ENCODE results near the gene CTTNBP2NL.
A peak's percentile ranks its signal among the peaks of the same experiment; 100 is the strongest.

Gene CTTNBP2NL

GRCh38 chr1:112501810-112502641 is 106.0 kb downstream of the CTTNBP2NL start:
- Histone ChIP-seq H3K9ac (ENCODE audit: low read depth in 1 of 2, low read length in 2 of 2) (peak overlapping the region; percentile 32 to 64), H3K27me3 (ENCODE audit: control insufficient read depth in 2 of 2, insufficient read depth in 2 of 2, low read length in 2 of 2) (peaks cover 10 to 13% of the 10 kb centered on the region in 2 donors), H3K27ac (ENCODE audit: low read depth in 2 of 2, low read length in 2 of 2) (no peak overlapping the region), H3K4me1 (ENCODE audit: control insufficient read depth in 2 of 2, insufficient read depth in 2 of 2, low read length in 2 of 2) (peaks cover 4 to 7% of the 10 kb centered on the region in 2 donors), H3K9me3 (ENCODE audit: control insufficient read depth in 2 of 2, low read length in 2 of 2) (no peaks in the 10 kb centered on the region), H3K4me3 (ENCODE audit: low read length in 2 of 2) (peak overlapping the region; percentile 66 to 67), H3K36me3 (ENCODE audit: control insufficient read depth in 2 of 2, insufficient read depth in 2 of 2, low read length in 2 of 2) (no peaks in the 10 kb centered on the region)

DNA sequence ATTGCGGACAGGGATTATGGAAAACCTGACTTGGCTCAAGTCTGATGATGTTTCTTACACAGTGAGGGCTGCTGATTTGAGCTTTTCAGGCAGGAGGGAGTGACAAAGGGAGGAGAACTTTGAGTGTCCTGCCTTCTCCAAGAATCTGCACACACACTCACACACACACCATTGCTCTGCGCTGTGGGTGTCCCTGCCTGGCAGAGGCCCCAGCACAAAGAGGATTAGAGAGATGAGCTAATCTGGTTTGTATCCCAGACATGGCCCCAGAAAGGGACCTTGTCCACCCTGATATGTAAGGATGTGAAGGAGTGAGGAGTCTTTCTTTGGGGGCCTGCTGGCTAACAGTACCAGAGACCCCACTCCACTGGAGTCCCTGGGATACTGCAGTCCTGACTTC is 106.8 kb downstream of the CTTNBP2NL start:
- H3K4me1 ChIP-seq (ENCODE audit: control insufficient read depth in 2 of 2, insufficient read depth in 2 of 2, low read length in 2 of 2) = peaks cover 8% of the 10 kb centered on the region in 2 donors
- peak overlapping the region in 1 of 2 donors; percentile 66 for H3K4me3 ChIP-seq (ENCODE audit: low read length in 2 of 2)
- no peaks in the 10 kb centered on the region for H3K9me3 ChIP-seq (ENCODE audit: control insufficient read depth in 2 of 2, low read length in 2 of 2)
- peaks cover 10 to 13% of the 10 kb centered on the region in 2 donors for H3K27me3 ChIP-seq (ENCODE audit: control insufficient read depth in 2 of 2, insufficient read depth in 2 of 2, low read length in 2 of 2)
- H3K36me3 ChIP-seq (ENCODE audit: control insufficient read depth in 2 of 2, insufficient read depth in 2 of 2, low read length in 2 of 2) = no peaks in the 10 kb centered on the region
- H3K27ac ChIP-seq (ENCODE audit: low read depth in 2 of 2, low read length in 2 of 2) = no peak overlapping the region
- no peak overlapping the region for H3K9ac ChIP-seq (ENCODE audit: low read depth in 1 of 2, low read length in 2 of 2)

DNA sequence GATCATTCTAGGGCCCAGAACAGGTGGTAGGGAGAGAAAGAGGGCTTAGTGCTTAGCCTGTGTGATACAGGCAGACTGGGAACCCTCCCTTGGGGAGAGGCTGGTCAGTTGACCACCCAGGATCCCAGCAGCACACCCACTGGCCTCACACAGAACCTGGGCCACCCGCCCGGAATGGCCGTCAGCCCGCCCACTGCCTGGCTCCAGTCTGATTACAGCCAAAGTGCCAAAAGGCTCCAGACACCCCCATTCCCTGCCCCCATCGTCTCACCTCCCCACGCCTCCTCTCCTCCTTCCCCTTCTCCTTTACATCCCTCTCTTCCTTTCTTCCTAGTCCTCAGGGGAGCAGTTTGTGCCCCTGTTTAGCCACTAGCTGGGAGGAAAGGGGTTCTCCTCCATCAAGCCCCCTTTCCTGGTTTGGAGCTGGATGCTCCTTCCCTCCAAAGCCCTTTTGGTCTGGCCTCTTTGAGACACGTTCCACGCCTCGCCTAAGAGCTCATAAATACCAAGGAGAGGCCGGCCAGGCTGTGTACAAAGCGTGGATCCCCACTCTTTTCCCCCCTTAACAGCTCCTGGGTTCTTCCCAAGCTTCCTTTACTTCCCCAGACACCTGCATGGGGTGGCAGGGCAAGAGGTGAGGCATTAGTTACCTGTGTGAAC is 108.1 kb downstream of the CTTNBP2NL start:
- no peaks in the 10 kb centered on the region for H3K9me3 ChIP-seq (ENCODE audit: control insufficient read depth in 2 of 2, low read length in 2 of 2)
- peaks cover 18 to 19% of the 10 kb centered on the region in 2 donors for H3K4me1 ChIP-seq (ENCODE audit: control insufficient read depth in 2 of 2, insufficient read depth in 2 of 2, low read length in 2 of 2)
- H3K27me3 ChIP-seq (ENCODE audit: control insufficient read depth in 2 of 2, insufficient read depth in 2 of 2, low read length in 2 of 2) = peaks cover 15 to 18% of the 10 kb centered on the region in 2 donors
- no peak overlapping the region for H3K9ac ChIP-seq (ENCODE audit: low read depth in 1 of 2, low read length in 2 of 2)
- H3K4me3 ChIP-seq (ENCODE audit: low read length in 2 of 2) = no peak overlapping the region
- H3K36me3 ChIP-seq (ENCODE audit: control insufficient read depth in 2 of 2, insufficient read depth in 2 of 2, low read length in 2 of 2) = no peaks in the 10 kb centered on the region
- peak overlapping the region; percentile 11 to 35 for H3K27ac ChIP-seq (ENCODE audit: low read depth in 2 of 2, low read length in 2 of 2)

DNA sequence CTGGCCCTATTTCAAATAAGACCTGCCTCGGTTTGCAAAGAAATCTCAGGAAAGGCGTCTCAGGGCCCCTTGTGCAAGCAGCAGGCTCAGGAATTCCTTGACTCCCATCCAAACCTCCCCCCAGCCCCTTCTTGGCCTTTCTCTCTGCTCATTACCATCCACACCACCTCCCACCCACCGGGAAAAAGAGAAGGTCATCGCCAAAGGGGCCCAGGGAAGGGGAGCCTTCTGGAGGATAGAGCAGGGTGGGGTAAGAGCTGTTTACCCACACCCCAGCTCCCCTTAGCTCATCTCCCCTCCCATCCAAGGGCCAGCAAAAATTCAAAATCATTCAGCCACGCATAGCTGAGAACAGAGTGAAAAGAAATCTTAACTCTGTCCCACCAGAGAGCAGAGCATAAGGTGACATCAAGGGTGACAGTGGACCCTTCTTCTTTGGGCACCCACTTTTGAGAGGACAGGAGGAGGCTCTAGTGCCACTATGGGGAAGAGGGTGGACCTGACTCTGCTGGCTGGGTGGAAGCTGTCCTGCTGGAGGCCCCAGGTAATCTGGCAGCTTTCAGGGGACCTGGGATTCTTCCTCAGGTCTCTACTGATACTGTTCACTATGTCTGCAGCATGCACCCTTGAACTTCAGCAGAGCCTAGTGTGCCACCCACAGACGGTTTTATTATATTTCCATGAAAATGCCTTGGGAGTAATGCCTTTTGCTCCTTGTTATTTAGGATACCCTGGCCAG is 108.8 kb downstream of the CTTNBP2NL start:
- Histone ChIP-seq H3K9me3 (ENCODE audit: control insufficient read depth in 2 of 2, low read length in 2 of 2) (no peaks in the 10 kb centered on the region), H3K4me3 (ENCODE audit: low read length in 2 of 2) (no peak overlapping the region), H3K27me3 (ENCODE audit: control insufficient read depth in 2 of 2, insufficient read depth in 2 of 2, low read length in 2 of 2) (peaks cover 21% of the 10 kb centered on the region in 2 donors), H3K4me1 (ENCODE audit: control insufficient read depth in 2 of 2, insufficient read depth in 2 of 2, low read length in 2 of 2) (peaks cover 18 to 20% of the 10 kb centered on the region in 2 donors), H3K36me3 (ENCODE audit: control insufficient read depth in 2 of 2, insufficient read depth in 2 of 2, low read length in 2 of 2) (no peaks in the 10 kb centered on the region), H3K27ac (ENCODE audit: low read depth in 2 of 2, low read length in 2 of 2) (peak overlapping the region; percentile 11 to 19), H3K9ac (ENCODE audit: low read depth in 1 of 2, low read length in 2 of 2) (no peak overlapping the region)

- Histone ChIP-seq H3K27ac (ENCODE audit: low read depth in 2 of 2, low read length in 2 of 2) (peak overlapping the region in 1 of 2 donors; percentile 11), H3K9ac (ENCODE audit: low read depth in 1 of 2, low read length in 2 of 2) (no peak overlapping the region), H3K9me3 (ENCODE audit: control insufficient read depth in 2 of 2, low read length in 2 of 2) (no peaks in the 10 kb centered on the region), H3K4me3 (ENCODE audit: low read length in 2 of 2) (no peak overlapping the region), H3K36me3 (ENCODE audit: control insufficient read depth in 2 of 2, insufficient read depth in 2 of 2, low read length in 2 of 2) (no peaks in the 10 kb centered on the region), H3K27me3 (ENCODE audit: control insufficient read depth in 2 of 2, insufficient read depth in 2 of 2, low read length in 2 of 2) (peaks cover 21 to 24% of the 10 kb centered on the region in 2 donors), H3K4me1 (ENCODE audit: control insufficient read depth in 2 of 2, insufficient read depth in 2 of 2, low read length in 2 of 2) (peaks cover 18 to 20% of the 10 kb centered on the region in 2 donors)
These were observed 109.4 kb downstream of the CTTNBP2NL start for GRCh38 chr1:112505400-112505785.

DNA sequence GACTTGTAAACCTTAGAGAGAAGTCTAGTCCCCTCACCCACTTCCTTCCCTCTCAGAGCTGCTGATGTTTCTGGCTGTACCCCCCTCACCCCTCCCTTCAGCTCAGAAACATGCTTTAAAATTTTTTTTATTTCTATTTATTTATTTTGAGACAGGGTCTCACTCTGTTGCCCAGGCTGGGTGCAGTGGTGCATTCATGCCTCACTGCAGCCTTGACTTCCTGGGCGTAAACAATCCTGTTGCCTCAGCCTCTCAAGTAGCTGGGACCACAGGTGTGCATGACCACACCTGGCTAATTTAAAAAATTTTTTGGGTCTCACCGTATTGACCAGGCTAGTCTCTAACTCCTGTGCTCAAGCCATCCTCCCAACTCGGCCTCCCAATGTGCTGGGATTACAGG is 109.9 kb downstream of the CTTNBP2NL start:
- H3K4me1 ChIP-seq (ENCODE audit: control insufficient read depth in 2 of 2, insufficient read depth in 2 of 2, low read length in 2 of 2) = peaks cover 18 to 20% of the 10 kb centered on the region in 2 donors
- H3K9me3 ChIP-seq (ENCODE audit: control insufficient read depth in 2 of 2, low read length in 2 of 2) = no peaks in the 10 kb centered on the region
- no peaks in the 10 kb centered on the region for H3K36me3 ChIP-seq (ENCODE audit: control insufficient read depth in 2 of 2, insufficient read depth in 2 of 2, low read length in 2 of 2)
- no peak overlapping the region for H3K27ac ChIP-seq (ENCODE audit: low read depth in 2 of 2, low read length in 2 of 2)
- no peak overlapping the region for H3K9ac ChIP-seq (ENCODE audit: low read depth in 1 of 2, low read length in 2 of 2)
- H3K27me3 ChIP-seq (ENCODE audit: control insufficient read depth in 2 of 2, insufficient read depth in 2 of 2, low read length in 2 of 2) = peaks cover 21 to 24% of the 10 kb centered on the region in 2 donors
- no peak overlapping the region for H3K4me3 ChIP-seq (ENCODE audit: low read length in 2 of 2)

DNA sequence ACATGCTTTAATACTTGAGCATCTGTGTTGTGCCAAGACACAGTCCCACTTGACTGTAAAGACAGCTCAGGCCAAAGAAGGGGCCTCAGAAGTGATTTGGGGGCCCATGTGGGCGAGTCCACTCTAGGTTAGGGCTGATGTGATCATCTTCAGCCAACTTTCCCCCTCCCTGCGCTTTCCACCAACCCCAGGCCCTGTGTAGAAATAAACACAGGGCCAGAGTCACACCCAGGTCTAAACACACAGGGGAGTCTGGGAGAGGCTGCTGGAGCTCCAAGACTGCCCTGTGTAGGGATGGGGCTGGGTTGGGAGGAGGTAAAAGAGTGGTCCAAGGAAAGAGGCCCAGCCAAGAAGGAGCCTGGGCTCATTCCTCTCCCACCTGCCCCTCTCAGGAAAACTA is 110.3 kb downstream of the CTTNBP2NL start:
- Histone ChIP-seq H3K9ac (ENCODE audit: low read depth in 1 of 2, low read length in 2 of 2) (no peak overlapping the region), H3K27me3 (ENCODE audit: control insufficient read depth in 2 of 2, insufficient read depth in 2 of 2, low read length in 2 of 2) (peaks cover 21 to 24% of the 10 kb centered on the region in 2 donors), H3K9me3 (ENCODE audit: control insufficient read depth in 2 of 2, low read length in 2 of 2) (no peaks in the 10 kb centered on the region), H3K4me3 (ENCODE audit: low read length in 2 of 2) (no peak overlapping the region), H3K27ac (ENCODE audit: low read depth in 2 of 2, low read length in 2 of 2) (no peak overlapping the region), H3K4me1 (ENCODE audit: control insufficient read depth in 2 of 2, insufficient read depth in 2 of 2, low read length in 2 of 2) (peaks cover 16 to 20% of the 10 kb centered on the region in 2 donors), H3K36me3 (ENCODE audit: control insufficient read depth in 2 of 2, insufficient read depth in 2 of 2, low read length in 2 of 2) (no peaks in the 10 kb centered on the region)

- H3K9me3 ChIP-seq (ENCODE audit: control insufficient read depth in 2 of 2, low read length in 2 of 2) = no peaks in the 10 kb centered on the region
- no peaks in the 10 kb centered on the region for H3K36me3 ChIP-seq (ENCODE audit: control insufficient read depth in 2 of 2, insufficient read depth in 2 of 2, low read length in 2 of 2)
- no peak overlapping the region for H3K9ac ChIP-seq (ENCODE audit: low read depth in 1 of 2, low read length in 2 of 2)
- no peak overlapping the region for H3K4me3 ChIP-seq (ENCODE audit: low read length in 2 of 2)
- no peak overlapping the region for H3K27ac ChIP-seq (ENCODE audit: low read depth in 2 of 2, low read length in 2 of 2)
- H3K4me1 ChIP-seq (ENCODE audit: control insufficient read depth in 2 of 2, insufficient read depth in 2 of 2, low read length in 2 of 2) = peaks cover 11 to 20% of the 10 kb centered on the region in 2 donors
- peaks cover 21 to 24% of the 10 kb centered on the region in 2 donors for H3K27me3 ChIP-seq (ENCODE audit: control insufficient read depth in 2 of 2, insufficient read depth in 2 of 2, low read length in 2 of 2)
These were observed 110.7 kb downstream of the CTTNBP2NL start for GRCh38 chr1:112506731-112507130.

GRCh38 chr1:112507336-112507735 is 111.3 kb downstream of the CTTNBP2NL start:
- peak overlapping the region in 1 of 2 donors; percentile 9 for H3K27ac ChIP-seq (ENCODE audit: low read depth in 2 of 2, low read length in 2 of 2)
- H3K4me1 ChIP-seq (ENCODE audit: control insufficient read depth in 2 of 2, insufficient read depth in 2 of 2, low read length in 2 of 2) = peaks cover 11 to 18% of the 10 kb centered on the region in 2 donors
- no peak overlapping the region for H3K4me3 ChIP-seq (ENCODE audit: low read length in 2 of 2)
- H3K9ac ChIP-seq (ENCODE audit: low read depth in 1 of 2, low read length in 2 of 2) = no peak overlapping the region
- H3K27me3 ChIP-seq (ENCODE audit: control insufficient read depth in 2 of 2, insufficient read depth in 2 of 2, low read length in 2 of 2) = peaks cover 21 to 24% of the 10 kb centered on the region in 2 donors
- no peaks in the 10 kb centered on the region for H3K9me3 ChIP-seq (ENCODE audit: control insufficient read depth in 2 of 2, low read length in 2 of 2)
- no peaks in the 10 kb centered on the region for H3K36me3 ChIP-seq (ENCODE audit: control insufficient read depth in 2 of 2, insufficient read depth in 2 of 2, low read length in 2 of 2)
